HepG2 (cell line): Measurements from ENCODE around the gene MMP19. TPM values are rescaled to one million over a fixed set of nuclear protein-coding genes. Genes with fewer than 3 reads are reported as not detected.

Experiments
- AGO1 ChIP-seq: fragments of 200-400 bp; formaldehyde crosslinking; IDR thresholded peaks from 2 replicates; pipeline ENCODE4 v1.6.1; 2017; ENCODE audit warnings: mild to moderate bottlenecking, low read depth, low read length, moderate library complexity; ENCODE audit not compliant: poor library complexity, severe bottlenecking
- ARNT ChIP-seq: fragments of 450-650 bp; IDR thresholded peaks from 2 replicates; pipeline ENCODE4 v1.6.1; 2017
- ELF1 ChIP-seq: sonication (generic); formaldehyde crosslinking; IDR thresholded peaks from 2 replicates; pipeline ENCODE4 v1.4.0; 2020; ENCODE audit warnings: missing genetic modification reagents
- ERF ChIP-seq: IDR thresholded peaks from 2 replicates; pipeline ENCODE4 v1.6.1; 2018; ENCODE audit warnings: missing biosample characterization, missing genetic modification reagents
- GTF3A ChIP-seq: sonication (generic); formaldehyde crosslinking; conservative IDR thresholded peaks from 2 replicates; pipeline ENCODE4 v1.4.0; 2020; ENCODE audit warnings: mild to moderate bottlenecking, missing genetic modification reagents
- HDAC1 ChIP-seq: sonication (generic); formaldehyde crosslinking; IDR thresholded peaks from 2 replicates; pipeline ENCODE4 v1.5.1; 2020; ENCODE audit warnings: mild to moderate bottlenecking, missing genetic modification reagents
- HINFP ChIP-seq: sonication (generic); formaldehyde crosslinking; IDR thresholded peaks from 2 replicates; pipeline ENCODE4 v1.4.0; 2020; ENCODE audit warnings: low read depth, mild to moderate bottlenecking, missing genetic modification reagents
- IKZF1 ChIP-seq: fragments of 450-650 bp; IDR thresholded peaks from 2 replicates; pipeline ENCODE4 v1.7.1; 2016
- JUNB ChIP-seq: sonication (generic); formaldehyde crosslinking; IDR thresholded peaks from 2 replicates; pipeline ENCODE4 v1.8.0; 2022; ENCODE audit warnings: missing genetic modification reagents, mild to moderate bottlenecking, borderline replicate concordance
- MAFG ChIP-seq: sonication (generic); formaldehyde crosslinking; IDR thresholded peaks from 2 replicates; pipeline ENCODE4 v1.5.1; 2020; ENCODE audit warnings: mild to moderate bottlenecking, missing genetic modification reagents
- MBD4 ChIP-seq: IDR thresholded peaks from 2 replicates; pipeline ENCODE4 v1.6.1; 2012; ENCODE audit warnings: low read length, inconsistent platforms, borderline replicate concordance
- NONO ChIP-seq, 2 experiments: fragments of 450-650 bp in 1 of 2; sonication (generic) in 1 of 2; formaldehyde crosslinking in 1 of 2; IDR thresholded peaks in 1 of 2; conservative IDR thresholded peaks in 1 of 2; 2 replicates each; pipeline versions ENCODE4 v1.6.1 to v1.8.0; 2017 to 2022; ENCODE audit warnings: mild to moderate bottlenecking in 1 of 2, missing genetic modification reagents in 1 of 2, moderate library complexity in 1 of 2
- NR2F1 ChIP-seq, 2 experiments: fragments of 450-650 bp in 1 of 2; formaldehyde crosslinking in 1 of 2; IDR thresholded peaks; 2 replicates each; pipeline versions ENCODE4 v1.5.0 to v1.6.1; 2016 to 2020; ENCODE audit warnings: mild to moderate bottlenecking in 1 of 2, missing compliant biosample characterization in 1 of 2, missing genetic modification reagents in 1 of 2, moderate library complexity in 1 of 2
- PCBP2 ChIP-seq: fragments of 200-400 bp; formaldehyde crosslinking; optimal IDR thresholded peaks from 2 replicates; pipeline ENCODE3; 2018; ENCODE audit warnings: low read length, low read depth; ENCODE audit not compliant: poor library complexity, severe bottlenecking
- POGZ ChIP-seq: sonication (generic); formaldehyde crosslinking; IDR thresholded peaks from 2 replicates; pipeline ENCODE4 v1.4.0; 2020; ENCODE audit warnings: mild to moderate bottlenecking, missing genetic modification reagents
- TBX3 ChIP-seq: fragments of 450-650 bp; IDR thresholded peaks from 2 replicates; pipeline ENCODE4 v1.6.1; 2017; ENCODE audit warnings: antibody characterized with exemption, mild to moderate bottlenecking, inconsistent platforms, borderline replicate concordance
- ZBTB42 ChIP-seq: sonication (generic); formaldehyde crosslinking; IDR thresholded peaks from 2 replicates; pipeline ENCODE4 v1.5.0; 2020; ENCODE audit warnings: mild to moderate bottlenecking, missing genetic modification reagents
- ZBTB8A ChIP-seq: sonication (generic); formaldehyde crosslinking; IDR thresholded peaks from 2 replicates; pipeline ENCODE4 v1.4.0; 2020; ENCODE audit warnings: mild to moderate bottlenecking, low read depth, missing genetic modification reagents, borderline replicate concordance
- ZFP82 ChIP-seq: sonication (generic); formaldehyde crosslinking; IDR thresholded peaks from 2 replicates; pipeline ENCODE4 v1.5.1; 2020; ENCODE audit warnings: mild to moderate bottlenecking, missing genetic modification reagents, borderline replicate concordance
- ZNF383 ChIP-seq: sonication (generic); formaldehyde crosslinking; IDR thresholded peaks from 2 replicates; pipeline ENCODE4 v1.4.0; 2020; ENCODE audit warnings: missing genetic modification reagents, mild to moderate bottlenecking, borderline replicate concordance
- ZNF430 ChIP-seq: sonication (generic); formaldehyde crosslinking; IDR thresholded peaks from 2 replicates; pipeline ENCODE4 v1.9.0; 2021; ENCODE audit warnings: mild to moderate bottlenecking, missing genetic modification reagents
- ZNF460 ChIP-seq: sonication (generic); formaldehyde crosslinking; IDR thresholded peaks from 2 replicates; pipeline ENCODE4 v1.5.1; 2020; ENCODE audit warnings: missing genetic modification reagents, mild to moderate bottlenecking, borderline replicate concordance
- ZNF672 ChIP-seq: sonication (generic); formaldehyde crosslinking; IDR thresholded peaks from 2 replicates; pipeline ENCODE4 v1.8.1; 2022; ENCODE audit warnings: missing genetic modification reagents
- ZNF713 ChIP-seq: sonication (generic); formaldehyde crosslinking; IDR thresholded peaks from 2 replicates; pipeline ENCODE4 v1.4.0; 2020; ENCODE audit warnings: mild to moderate bottlenecking, missing genetic modification reagents
- polyA plus RNA-seq, 8 experiments: library from polyadenylated mRNA; depleted of rRNA in 3 of 8; stranded (reverse) in 7 of 8; unstranded in 1 of 8; fragments of >200 nt; fragmentation: Illumina TruSeq in 4 of 8; extraction: Trizol in 4 of 8; gene quantifications; 2 replicates each; pipeline versions ENCODE4 v1.2.1 to v1.2.3, GENCODE V29; 2011 to 2016; ENCODE audit warnings: low read depth in 4 of 8, missing spikeins in 1 of 8, mixed read lengths in 1 of 8; ENCODE audit not compliant: insufficient read depth in 1 of 8
- total RNA-seq, 5 experiments: library from RNA; depleted of rRNA; stranded (reverse); fragments of >200 nt; fragmentation: Illumina TruSeq; extraction: Trizol; gene quantifications; 2 replicates each; pipeline ENCODE4 v1.2.3, GENCODE V29; 2016; ENCODE audit warnings: low read depth in 1 of 5
- TF ChIP-seq, protein P1 (sequence below): sonication (generic); formaldehyde crosslinking; IDR thresholded peaks from 2 replicates; pipeline ENCODE4 v1.9.0; 2022; ENCODE audit warnings: missing genetic modification reagents, mild to moderate bottlenecking, borderline replicate concordance
- TF ChIP-seq, protein P2 (sequence below): sonication (generic); formaldehyde crosslinking; IDR thresholded peaks from 2 replicates; pipeline ENCODE4 v1.8.1; 2023; ENCODE audit warnings: mild to moderate bottlenecking, missing genetic modification reagents
- TF ChIP-seq, protein P3 (sequence below): sonication (generic); formaldehyde crosslinking; IDR thresholded peaks from 2 replicates; pipeline ENCODE4 v1.5.0; 2020; ENCODE audit warnings: missing genetic modification reagents

MMP19 gene
- total and polyA plus RNA-seq, 2 of the 13 experiments (the other 11 are each of a cell fraction or from before 2014, with no cell fraction given) = 0.07 to 0.08 TPM

GRCh38 chr12:55818140-55818728 is 24.5 kb downstream of the MMP19 start (continued):
- TF ChIP-seq NR2F1 (CRISPR knock-in tag; IDR thresholded peaks at IDR 0.05) (no peak), JUNB (CRISPR knock-in tag) (no peak), ZNF383 (CRISPR knock-in tag) (no peak), MAFG (CRISPR knock-in tag) (no peak), AGO1 (no peak), NONO (IDR thresholded peaks at IDR 0.05) (no peak), NONO (CRISPR knock-in tag; conservative IDR thresholded peaks at IDR 0.05) (0 out of 2 replicates have a peak, but pooled peaks have one; percentile 27), ARNT (no peak), ZNF430 (CRISPR knock-in tag) (no peak), IKZF1 (no peak), HINFP (no peak), PCBP2 (no peak), ZNF672 (CRISPR knock-in tag) (no peak), HDAC1 (CRISPR knock-in tag) (peak; percentile 11), MBD4 (no peak), TBX3 (no peak), ZBTB8A (CRISPR knock-in tag) (no peak), ZNF713 (CRISPR knock-in tag) (no peak), ZNF460 (CRISPR knock-in tag) (no peak), ERF (CRISPR knock-in tag) (no peak), ZBTB42 (CRISPR knock-in tag) (no peak), POGZ (CRISPR knock-in tag) (no peak), GTF3A (CRISPR knock-in tag) (no peak), ZFP82 (CRISPR knock-in tag) (peak; percentile 72; the same call in 1 of the 2 replicates), ELF1 (no peak)
- TF ChIP-seq, protein P1, sequence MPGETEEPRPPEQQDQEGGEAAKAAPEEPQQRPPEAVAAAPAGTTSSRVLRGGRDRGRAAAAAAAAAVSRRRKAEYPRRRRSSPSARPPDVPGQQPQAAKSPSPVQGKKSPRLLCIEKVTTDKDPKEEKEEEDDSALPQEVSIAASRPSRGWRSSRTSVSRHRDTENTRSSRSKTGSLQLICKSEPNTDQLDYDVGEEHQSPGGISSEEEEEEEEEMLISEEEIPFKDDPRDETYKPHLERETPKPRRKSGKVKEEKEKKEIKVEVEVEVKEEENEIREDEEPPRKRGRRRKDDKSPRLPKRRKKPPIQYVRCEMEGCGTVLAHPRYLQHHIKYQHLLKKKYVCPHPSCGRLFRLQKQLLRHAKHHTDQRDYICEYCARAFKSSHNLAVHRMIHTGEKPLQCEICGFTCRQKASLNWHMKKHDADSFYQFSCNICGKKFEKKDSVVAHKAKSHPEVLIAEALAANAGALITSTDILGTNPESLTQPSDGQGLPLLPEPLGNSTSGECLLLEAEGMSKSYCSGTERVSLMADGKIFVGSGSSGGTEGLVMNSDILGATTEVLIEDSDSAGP (CRISPR knock-in tag) = peak; percentile 43; the same call in 1 of the 2 replicates
- TF ChIP-seq, protein P2, sequence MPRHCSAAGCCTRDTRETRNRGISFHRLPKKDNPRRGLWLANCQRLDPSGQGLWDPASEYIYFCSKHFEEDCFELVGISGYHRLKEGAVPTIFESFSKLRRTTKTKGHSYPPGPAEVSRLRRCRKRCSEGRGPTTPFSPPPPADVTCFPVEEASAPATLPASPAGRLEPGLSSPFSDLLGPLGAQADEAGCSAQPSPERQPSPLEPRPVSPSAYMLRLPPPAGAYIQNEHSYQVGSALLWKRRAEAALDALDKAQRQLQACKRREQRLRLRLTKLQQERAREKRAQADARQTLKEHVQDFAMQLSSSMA (CRISPR knock-in tag) = no peak
- TF ChIP-seq, protein P3, sequence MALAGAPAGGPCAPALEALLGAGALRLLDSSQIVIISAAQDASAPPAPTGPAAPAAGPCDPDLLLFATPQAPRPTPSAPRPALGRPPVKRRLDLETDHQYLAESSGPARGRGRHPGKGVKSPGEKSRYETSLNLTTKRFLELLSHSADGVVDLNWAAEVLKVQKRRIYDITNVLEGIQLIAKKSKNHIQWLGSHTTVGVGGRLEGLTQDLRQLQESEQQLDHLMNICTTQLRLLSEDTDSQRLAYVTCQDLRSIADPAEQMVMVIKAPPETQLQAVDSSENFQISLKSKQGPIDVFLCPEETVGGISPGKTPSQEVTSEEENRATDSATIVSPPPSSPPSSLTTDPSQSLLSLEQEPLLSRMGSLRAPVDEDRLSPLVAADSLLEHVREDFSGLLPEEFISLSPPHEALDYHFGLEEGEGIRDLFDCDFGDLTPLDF (CRISPR knock-in tag) = no peak
